ENCODE results near the gene DNAJC3. TPM values are rescaled to one million over a fixed set of nuclear protein-coding genes. Genes with fewer than 3 reads are reported as not detected.

DNAJC3 gene
- total RNA-seq, 1 donor from 2014 or later, result 17.4 TPM

DNA sequence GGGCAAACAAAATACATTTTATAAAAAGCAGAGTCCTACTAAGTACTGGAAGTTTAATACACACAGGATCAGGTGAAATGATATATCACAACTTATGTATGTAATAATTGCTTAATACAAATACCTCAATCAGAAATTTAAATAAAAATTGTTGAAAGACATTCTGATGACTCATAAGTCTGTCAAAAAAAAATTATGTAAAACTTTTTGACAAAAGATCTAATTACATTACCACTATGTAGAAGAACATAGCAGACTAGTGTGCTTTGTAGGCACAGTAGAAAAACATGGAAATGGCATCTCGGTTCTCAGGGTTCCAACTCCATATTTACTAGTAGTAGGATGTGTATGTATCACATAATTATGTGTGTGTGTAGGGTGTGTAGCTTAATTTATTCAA, 156.2 kb downstream of the DNAJC3 start:
- Mint-ChIP-seq H3K4me3 (no peak overlapping the region), H3K27me3 (peaks cover 2% of the 10 kb centered on the region), H3K27ac (no peak overlapping the region), H3K9me3 (peaks cover 7% of the 10 kb centered on the region), H3K4me1 (no peaks in the 10 kb centered on the region), H3K36me3 (ENCODE audit: low read depth) (peaks cover 4% of the 10 kb centered on the region)
- ATAC-seq (ENCODE audit: low read depth) (no peak), DNase-seq (no peak)
- ChIA-PET POLR2A (no interaction called here), CTCF (interaction anchor here (0.6 to 5.5 kb wide), 18 partner anchors 9 to 668 kb away, joined by 3 to 127 read pairs (median 6); no protein-coding TSS in a partner anchor)
- TF ChIP-seq, protein P1, sequence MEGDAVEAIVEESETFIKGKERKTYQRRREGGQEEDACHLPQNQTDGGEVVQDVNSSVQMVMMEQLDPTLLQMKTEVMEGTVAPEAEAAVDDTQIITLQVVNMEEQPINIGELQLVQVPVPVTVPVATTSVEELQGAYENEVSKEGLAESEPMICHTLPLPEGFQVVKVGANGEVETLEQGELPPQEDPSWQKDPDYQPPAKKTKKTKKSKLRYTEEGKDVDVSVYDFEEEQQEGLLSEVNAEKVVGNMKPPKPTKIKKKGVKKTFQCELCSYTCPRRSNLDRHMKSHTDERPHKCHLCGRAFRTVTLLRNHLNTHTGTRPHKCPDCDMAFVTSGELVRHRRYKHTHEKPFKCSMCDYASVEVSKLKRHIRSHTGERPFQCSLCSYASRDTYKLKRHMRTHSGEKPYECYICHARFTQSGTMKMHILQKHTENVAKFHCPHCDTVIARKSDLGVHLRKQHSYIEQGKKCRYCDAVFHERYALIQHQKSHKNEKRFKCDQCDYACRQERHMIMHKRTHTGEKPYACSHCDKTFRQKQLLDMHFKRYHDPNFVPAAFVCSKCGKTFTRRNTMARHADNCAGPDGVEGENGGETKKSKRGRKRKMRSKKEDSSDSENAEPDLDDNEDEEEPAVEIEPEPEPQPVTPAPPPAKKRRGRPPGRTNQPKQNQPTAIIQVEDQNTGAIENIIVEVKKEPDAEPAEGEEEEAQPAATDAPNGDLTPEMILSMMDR (IDR thresholded peaks at IDR 0.05), result no peak
- intact Hi-C loops (cut with micrococcal nuclease), result loop anchor here (5.0 kb wide), 1 partner anchor 356 kb away; no protein-coding TSS in a partner anchor

DNA sequence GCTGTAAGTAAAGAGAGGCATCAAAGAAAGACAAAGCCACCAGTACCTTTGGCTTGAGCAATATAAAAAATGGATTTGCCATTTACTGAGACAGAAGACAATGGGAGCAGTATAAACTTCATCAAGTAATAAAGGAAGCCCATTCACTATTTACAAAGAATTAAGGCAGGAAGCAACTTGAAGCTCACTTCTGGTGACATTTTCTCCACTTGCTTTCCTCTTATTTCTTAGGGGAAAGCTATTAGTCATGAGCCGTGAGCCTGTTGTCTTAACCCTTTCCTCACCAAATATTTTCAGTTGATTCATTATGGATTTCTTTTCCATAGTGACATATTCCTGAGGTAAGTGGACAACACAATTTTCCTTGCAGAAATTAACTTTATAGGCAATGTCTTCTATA, 156.8 kb downstream of the DNAJC3 start:
- H3K27ac Mint-ChIP-seq, result no peak overlapping the region
- H3K4me3 Mint-ChIP-seq, result no peak overlapping the region

DNA sequence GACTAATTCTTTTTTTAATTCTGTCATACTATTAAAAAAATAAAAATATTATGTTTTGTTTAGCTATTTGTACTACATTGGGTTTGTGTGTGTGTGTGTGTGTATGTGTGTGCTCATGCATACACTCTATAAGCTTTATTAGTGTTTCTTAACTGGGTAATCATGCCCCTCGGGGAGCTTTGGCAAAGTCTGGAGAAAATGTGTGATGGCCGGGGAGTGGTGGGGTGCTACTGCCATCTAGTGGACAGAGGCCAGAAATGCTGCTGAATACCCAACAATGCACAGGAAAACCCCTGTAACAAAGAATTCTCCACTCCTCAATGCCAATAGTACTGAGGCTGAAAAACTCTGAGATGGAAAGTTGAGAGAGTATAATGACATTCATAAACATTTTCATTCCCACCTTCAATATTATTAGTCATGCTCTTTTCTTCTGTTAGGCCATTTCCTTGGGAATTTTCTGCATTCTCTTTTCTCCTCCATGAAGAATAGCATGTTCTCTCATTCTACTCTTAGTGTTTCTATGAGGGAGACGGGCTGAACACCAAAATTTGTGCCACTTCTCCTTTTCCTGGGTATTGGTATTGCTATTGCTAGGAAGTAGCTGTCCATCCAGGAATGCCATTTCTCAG, 157.3 kb downstream of the DNAJC3 start:
- peaks cover 2% of the 10 kb centered on the region for H3K27me3 Mint-ChIP-seq
- TF ChIP-seq, protein P1 (IDR thresholded peaks at IDR 0.05), result peak; percentile 94
- H3K27ac Mint-ChIP-seq, result no peak overlapping the region
- peaks cover 3% of the 10 kb centered on the region for H3K36me3 Mint-ChIP-seq (ENCODE audit: low read depth)
- CTCF ChIA-PET, result interaction anchor here (0.6 to 5.5 kb wide), 27 partner anchors 10 to 644 kb away, joined by 3 to 127 read pairs (median 5); no protein-coding TSS in a partner anchor
- DNase-seq, result peak; percentile 45
- no peak overlapping the region for H3K4me3 Mint-ChIP-seq
- intact Hi-C loops (cut with micrococcal nuclease), result loop anchor here (1.0 to 5.0 kb wide), 6 partner anchors 210 to 645 kb away; no protein-coding TSS in a partner anchor
- peak; percentile 66 for ATAC-seq (ENCODE audit: low read depth)
- H3K4me1 Mint-ChIP-seq, result no peaks in the 10 kb centered on the region
- H3K9me3 Mint-ChIP-seq, result peaks cover 11% of the 10 kb centered on the region
- POLR2A ChIA-PET, result interaction anchor here (0.5 to 1.0 kb wide), 2 partner anchors 158 to 347 kb away, joined by 3 read pairs; no protein-coding TSS in a partner anchor

More for the DNA sequence above, 156.8 kb downstream of the DNAJC3 start:
- H3K9me3 Mint-ChIP-seq, result peaks cover 7% of the 10 kb centered on the region
- ChIA-PET CTCF (interaction anchor here (0.6 to 5.5 kb wide), 28 partner anchors 9 to 644 kb away, joined by 3 to 127 read pairs (median 4); no protein-coding TSS in a partner anchor), POLR2A (interaction anchor here (1.0 kb wide), 1 partner anchor 157 kb away, joined by 3 read pairs; no protein-coding TSS in a partner anchor)
- no peak for DNase-seq
- no peak for ATAC-seq (ENCODE audit: low read depth)
- H3K4me1 Mint-ChIP-seq, result no peaks in the 10 kb centered on the region
- H3K27me3 Mint-ChIP-seq, result peaks cover 2% of the 10 kb centered on the region
- intact Hi-C loops (cut with micrococcal nuclease), result loop anchor here (1.0 to 5.0 kb wide), 6 partner anchors 209 to 644 kb away; no protein-coding TSS in a partner anchor
- TF ChIP-seq, protein P1 (IDR thresholded peaks at IDR 0.05), result no peak
- peaks cover 4% of the 10 kb centered on the region for H3K36me3 Mint-ChIP-seq (ENCODE audit: low read depth)

DNA sequence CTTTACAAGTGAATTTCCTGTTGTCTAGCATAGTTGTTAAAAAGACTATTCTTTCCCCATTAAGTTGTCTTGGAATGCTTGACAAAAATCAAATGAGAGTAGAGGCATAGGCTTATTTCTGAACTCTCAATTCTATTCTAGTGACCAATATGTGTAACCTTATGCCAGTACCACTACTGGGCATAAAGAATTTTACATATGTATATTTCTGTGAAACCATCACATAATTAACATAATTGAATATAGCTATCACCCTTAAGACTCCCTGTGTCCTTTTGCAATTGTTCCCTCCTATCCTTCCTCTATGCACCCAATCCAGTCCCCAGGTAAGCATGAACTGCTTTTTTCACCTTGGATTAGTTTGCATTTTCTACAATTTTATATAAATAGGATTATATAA, 165.0 kb downstream of the DNAJC3 start:
- no peak for DNase-seq
- TF ChIP-seq, protein P1 (IDR thresholded peaks at IDR 0.05), result no peak
- peaks cover 10% of the 10 kb centered on the region for H3K9me3 Mint-ChIP-seq
- no peak overlapping the region for H3K4me3 Mint-ChIP-seq
- no peak for ATAC-seq (ENCODE audit: low read depth)
- CTCF ChIA-PET, result no interaction called here
- H3K4me1 Mint-ChIP-seq, result no peaks in the 10 kb centered on the region
- POLR2A ChIA-PET, result no interaction called here
- no peaks in the 10 kb centered on the region for H3K27me3 Mint-ChIP-seq
- H3K27ac Mint-ChIP-seq, result no peak overlapping the region
- intact Hi-C loops (cut with micrococcal nuclease), result no loop called here
- no peaks in the 10 kb centered on the region for H3K36me3 Mint-ChIP-seq (ENCODE audit: low read depth)

DNA sequence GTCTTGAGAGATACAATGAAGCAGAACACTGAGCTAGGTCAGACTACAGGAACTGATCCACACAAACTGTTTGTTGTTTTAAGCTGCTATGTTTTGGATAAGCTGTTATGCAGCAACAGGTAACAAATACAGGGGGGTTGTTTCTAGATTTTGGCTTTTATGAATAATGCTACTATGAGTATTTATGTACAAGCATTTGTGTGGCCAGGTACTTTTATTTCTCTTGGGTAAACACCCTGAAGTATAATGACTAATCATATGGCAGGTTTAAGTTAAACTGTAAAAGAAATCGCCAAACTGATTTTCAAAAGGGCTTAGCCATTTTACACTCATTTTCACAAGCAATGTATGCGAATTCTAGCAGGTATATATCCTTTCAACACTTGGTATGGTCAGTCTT, 166.0 kb downstream of the DNAJC3 start:
- ATAC-seq (ENCODE audit: low read depth), result no peak
- H3K36me3 Mint-ChIP-seq (ENCODE audit: low read depth), result no peaks in the 10 kb centered on the region
- no peak overlapping the region for H3K27ac Mint-ChIP-seq
- H3K27me3 Mint-ChIP-seq, result no peaks in the 10 kb centered on the region
- ChIA-PET POLR2A (no interaction called here), CTCF (interaction anchor here (2.9 kb wide), 1 partner anchor 9 kb away, joined by 8 read pairs; no protein-coding TSS in a partner anchor)
- no peak for DNase-seq
- H3K4me1 Mint-ChIP-seq, result no peaks in the 10 kb centered on the region
- intact Hi-C loops (cut with micrococcal nuclease), result no loop called here
- H3K4me3 Mint-ChIP-seq, result no peak overlapping the region
- peaks cover 8% of the 10 kb centered on the region for H3K9me3 Mint-ChIP-seq
- TF ChIP-seq, protein P1 (IDR thresholded peaks at IDR 0.05), result no peak
